Adrenal gland (tissue), 12 donors: ENCODE results near the gene TMCC1. TPM values are rescaled to one million over a fixed set of nuclear protein-coding genes. Genes with fewer than 3 reads are reported as not detected.

ENCODE experiments used
- DNase-seq, 7 donors: peaks; one replicate each; pipeline ENCODE4 v3.0.0-alpha.2; 2019 to 2020
- H3K27ac ChIP-seq, 5 donors: fragments of 200-600 bp; sonication (generic) in 4 of 5; 1 replicate in 3 of 5; 2 replicates in 2 of 5; pipeline versions ENCODE4 v1.5.1 to v1.8.0; 2016 to 2020; ENCODE audit warnings: mild to moderate bottlenecking in 1 of 5
- H3K27me3 ChIP-seq: fragments of 200-600 bp; 2 replicates; pipeline ENCODE4 v1.8.0; 2021
- H3K36me3 ChIP-seq, 2 donors: fragments of 200-600 bp; replicated peaks in 1 of 2; 1 replicate in 1 of 2; 2 replicates in 1 of 2; pipeline versions ENCODE4 v1.5.1 to v1.8.0; 2018 to 2022
- H3K4me1 ChIP-seq, 2 donors: fragments of 200-600 bp; replicated peaks in 1 of 2; 1 replicate in 1 of 2; 2 replicates in 1 of 2; pipeline versions ENCODE4 v1.5.1 to v1.8.0; 2018 to 2021
- H3K4me3 ChIP-seq, 4 donors: fragments of 200-600 bp; sonication (generic) in 3 of 4; one replicate each; pipeline ENCODE4 v1.5.1; 2016 to 2018
- H3K9me3 ChIP-seq, 3 donors: fragments of 200-600 bp; sonication (generic) in 1 of 3; replicated peaks in 1 of 3; 1 replicate in 2 of 3; 2 replicates in 1 of 3; pipeline versions ENCODE4 v1.5.1 to v1.8.0; 2016 to 2021
- POLR2A ChIP-seq, 2 donors: fragments of 450-650 bp; IDR thresholded peaks; one replicate each; pipeline ENCODE4 v1.6.1; 2017; ENCODE audit warnings: antibody characterized with exemption in 2 of 2, mild to moderate bottlenecking in 2 of 2, moderate library complexity in 1 of 2
- WGBS, 4 donors: extraction: QIAGEN DNeasy Blood & Tissue Kit in 2 of 4; methylation state at CpG; one replicate each; pipeline versions ENCODE4 v1.1.5 to v1.1.7; 2013 to 2017; 5-methylcytosine and 5-hydroxymethylcytosine counted together
- intact Hi-C, 2 donors: fragments of 100-400 bp; cut with DNase I; formaldehyde crosslinking; loops; one replicate each; pipeline versions ENCODE4 v1.14.1 to v1.15.0; 2022 to 2023
- polyA plus RNA-seq, 3 donors: library from polyadenylated mRNA; stranded (reverse); fragments of 200-250 nt in 2 of 3; fragments of 350-450 nt in 1 of 3; fragmentation: Illumina TruSeq in 1 of 3; extraction: RNeasy Lipid Tissue Mini Kit (QIAGEN cat#74804) in 1 of 3; gene quantifications; one replicate each; pipeline ENCODE4 v1.2.3, GENCODE V29; 2013 to 2014
- total RNA-seq, 9 donors: library from RNA; depleted of rRNA in 4 of 9; stranded (reverse); fragments of >200 nt in 4 of 9; fragments of 120-200 nt in 1 of 9; fragmentation: NEBNext Ultra II Directional in 1 of 9; extraction: Animal tissue kit (Norgen Biotek cat#: 25700) in 1 of 9; gene quantifications; one replicate each; pipeline versions ENCODE4 v1.1.0 to v1.2.4, GENCODE V29; 2013 to 2023
- TF ChIP-seq, protein P1 (sequence below), 6 experiments: fragments of 450-650 bp in 4 of 6; fragments of 200-600 bp in 2 of 6; sonication (generic) in 1 of 6; IDR thresholded peaks; 1 replicate in 5 of 6; 2 replicates in 1 of 6; pipeline versions ENCODE4 v1.5.1 to v1.8.0; 2016 to 2021; ENCODE audit warnings: antibody characterized with exemption in 6 of 6, mild to moderate bottlenecking in 2 of 6, moderate library complexity in 1 of 6
- donor health status: healthy with polysubstance abuse.
- donor health status: Bipolar disorder and iron deficiency.
- donor health status: DM: yes; HTN: yes; CAD: no.
- donor health status: DM: no; HTN: no; CAD: no.
- donor health status: DM: no; HTN: no; CAD: no.
- donor health status: DM: yes; HTN: yes; CAD: no.

Gene TMCC1
- total and polyA plus RNA-seq, 12 donors: 6.3 to 141 (median 22.9) TPM

DNA sequence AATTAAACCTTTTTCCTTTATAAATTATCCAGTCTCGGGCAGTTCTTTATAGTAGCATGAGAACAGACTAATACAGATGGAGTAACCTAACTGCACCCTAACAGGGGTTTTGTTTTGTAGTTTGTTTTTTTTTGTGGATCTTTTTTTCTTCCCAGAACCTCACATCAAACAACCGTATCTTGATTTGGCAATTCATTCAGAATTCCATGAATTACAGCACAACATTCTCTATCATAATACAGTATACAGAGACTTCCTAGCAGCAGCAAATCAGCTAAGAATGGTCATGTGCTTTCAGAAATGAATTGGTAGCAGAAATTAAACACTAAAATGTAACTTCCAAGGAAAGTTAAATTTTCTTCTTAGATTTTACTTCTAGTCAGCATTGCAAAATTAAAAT is 114.6 kb downstream of the TMCC1 start:
- DNase-seq: no peak
- TF ChIP-seq, protein P1, sequence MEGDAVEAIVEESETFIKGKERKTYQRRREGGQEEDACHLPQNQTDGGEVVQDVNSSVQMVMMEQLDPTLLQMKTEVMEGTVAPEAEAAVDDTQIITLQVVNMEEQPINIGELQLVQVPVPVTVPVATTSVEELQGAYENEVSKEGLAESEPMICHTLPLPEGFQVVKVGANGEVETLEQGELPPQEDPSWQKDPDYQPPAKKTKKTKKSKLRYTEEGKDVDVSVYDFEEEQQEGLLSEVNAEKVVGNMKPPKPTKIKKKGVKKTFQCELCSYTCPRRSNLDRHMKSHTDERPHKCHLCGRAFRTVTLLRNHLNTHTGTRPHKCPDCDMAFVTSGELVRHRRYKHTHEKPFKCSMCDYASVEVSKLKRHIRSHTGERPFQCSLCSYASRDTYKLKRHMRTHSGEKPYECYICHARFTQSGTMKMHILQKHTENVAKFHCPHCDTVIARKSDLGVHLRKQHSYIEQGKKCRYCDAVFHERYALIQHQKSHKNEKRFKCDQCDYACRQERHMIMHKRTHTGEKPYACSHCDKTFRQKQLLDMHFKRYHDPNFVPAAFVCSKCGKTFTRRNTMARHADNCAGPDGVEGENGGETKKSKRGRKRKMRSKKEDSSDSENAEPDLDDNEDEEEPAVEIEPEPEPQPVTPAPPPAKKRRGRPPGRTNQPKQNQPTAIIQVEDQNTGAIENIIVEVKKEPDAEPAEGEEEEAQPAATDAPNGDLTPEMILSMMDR (IDR thresholded peaks at IDR 0.05): no peak
- TF ChIP-seq POLR2A (IDR thresholded peaks at IDR 0.05): no peak
- no peaks in the 10 kb centered on the region for H3K9me3 ChIP-seq
- H3K4me1 ChIP-seq: peaks cover 0 to 9% of the 10 kb centered on the region in 2 donors
- intact Hi-C loops: no loop called here
- 66 to 85% (median 79%) methylated on average over 2 of the region's 2 CpGs for WGBS, 4 donors
- no peak overlapping the region for H3K4me3 ChIP-seq
- no peaks in the 10 kb centered on the region for H3K36me3 ChIP-seq
- H3K27me3 ChIP-seq: no peaks in the 10 kb centered on the region
- no peak overlapping the region for H3K27ac ChIP-seq

DNA sequence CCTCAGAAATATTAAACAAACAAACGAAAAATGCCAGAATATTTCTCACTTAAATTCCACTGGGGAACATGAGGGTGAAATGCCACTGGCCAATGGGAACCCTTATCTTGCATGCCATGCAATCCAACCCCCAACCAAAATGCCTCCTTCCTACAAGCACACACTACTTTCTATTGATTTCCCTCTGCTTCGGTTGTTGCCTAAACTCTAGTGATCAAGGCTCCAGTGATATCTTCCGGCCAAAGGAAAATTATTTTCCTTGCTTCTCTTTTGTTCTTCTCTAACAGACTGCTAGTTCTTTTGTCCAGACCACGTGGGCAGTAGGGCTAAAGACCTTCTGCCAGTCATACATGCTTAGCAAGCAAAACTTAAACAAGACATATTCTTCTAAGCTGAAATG is 115.7 kb downstream of the TMCC1 start:
- TF ChIP-seq POLR2A (IDR thresholded peaks at IDR 0.05): no peak
- TF ChIP-seq, protein P1 (IDR thresholded peaks at IDR 0.05): no peak
- Histone ChIP-seq H3K27me3 (no peaks in the 10 kb centered on the region), H3K9me3 (no peaks in the 10 kb centered on the region), H3K36me3 (no peaks in the 10 kb centered on the region), H3K4me3 (no peak overlapping the region), H3K27ac (no peak overlapping the region), H3K4me1 (peaks cover 0 to 3% of the 10 kb centered on the region in 2 donors)
- intact Hi-C loops: no loop called here
- 71 to 76% (median 74%) methylated on average over 4 of the region's 4 CpGs for WGBS, 4 donors
- no peak for DNase-seq

DNA sequence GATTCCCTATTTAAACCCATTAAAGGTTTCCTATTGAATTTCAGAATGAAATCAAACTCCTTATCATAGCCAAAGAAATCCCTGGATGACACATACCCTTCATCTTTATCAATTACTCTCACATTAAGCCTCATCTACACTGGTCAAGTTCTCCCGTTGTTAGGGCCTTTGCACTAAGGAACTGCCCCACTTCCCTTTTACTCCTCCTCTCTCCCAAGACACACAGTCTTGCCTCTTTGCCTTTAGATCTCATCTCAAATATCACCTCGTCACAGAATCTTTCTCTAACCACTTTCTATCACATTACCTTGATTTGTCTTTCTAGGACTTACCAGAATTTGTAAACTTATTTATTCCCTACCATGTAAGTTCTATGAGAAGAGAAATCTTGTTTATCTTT is 117.6 kb downstream of the TMCC1 start:
- H3K27ac ChIP-seq: no peak overlapping the region
- H3K27me3 ChIP-seq: no peaks in the 10 kb centered on the region
- TF ChIP-seq, protein P1 (IDR thresholded peaks at IDR 0.05): no peak
- TF ChIP-seq POLR2A (IDR thresholded peaks at IDR 0.05): no peak
- 69 to 89% (median 80%) methylated on average over 2 of the region's 2 CpGs for WGBS, 4 donors
- H3K4me3 ChIP-seq: no peak overlapping the region
- H3K4me1 ChIP-seq: peaks cover 0 to 3% of the 10 kb centered on the region in 2 donors
- no peak for DNase-seq
- no peaks in the 10 kb centered on the region for H3K36me3 ChIP-seq
- intact Hi-C loops: no loop called here
- no peaks in the 10 kb centered on the region for H3K9me3 ChIP-seq

DNA sequence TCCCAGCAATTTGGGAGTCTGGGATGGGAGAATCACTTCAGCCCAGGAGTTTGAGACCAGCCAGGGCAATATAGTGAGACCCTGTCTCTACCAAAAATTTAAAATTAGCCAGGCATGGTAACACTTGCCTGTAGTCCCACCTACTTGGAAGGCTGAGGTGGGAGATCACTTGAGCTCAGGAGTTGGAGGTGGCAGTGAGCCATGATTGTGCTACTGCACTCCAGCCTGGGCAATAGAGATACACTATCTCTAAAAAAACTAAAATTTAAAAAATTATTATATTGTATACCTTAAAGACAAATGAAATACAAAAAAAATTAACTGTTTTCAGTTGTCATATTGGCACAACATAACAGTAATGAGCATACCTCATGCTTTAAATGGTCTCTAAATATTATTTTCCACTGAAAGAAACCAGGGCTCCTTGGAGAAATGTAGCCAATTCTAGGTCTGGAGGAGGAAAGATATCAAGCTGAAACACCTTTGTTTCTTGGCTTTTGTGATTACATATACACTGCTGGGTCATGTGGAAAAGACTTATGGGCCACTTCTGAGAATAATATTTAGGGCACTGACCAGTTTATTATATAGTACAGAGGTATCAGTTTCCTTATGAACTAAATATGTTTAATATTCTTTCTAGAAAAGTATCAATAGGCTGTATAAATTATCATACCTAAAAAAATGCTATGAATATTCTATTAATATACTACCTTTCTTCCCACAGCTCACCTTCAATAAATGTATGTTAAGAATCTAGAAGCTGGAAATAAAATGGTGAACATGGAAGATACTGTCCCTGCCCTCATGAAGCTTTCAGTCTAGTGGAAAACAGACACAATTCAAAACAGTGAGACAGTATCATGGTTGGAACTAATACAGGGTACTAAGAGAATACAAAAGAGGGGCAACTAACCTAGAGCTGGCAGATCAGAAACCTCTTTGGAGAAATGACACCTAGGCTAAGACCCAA is 119.5 kb downstream of the TMCC1 start:
- no peaks in the 10 kb centered on the region for H3K36me3 ChIP-seq
- H3K27ac ChIP-seq: no peak overlapping the region
- no peak for DNase-seq
- intact Hi-C loops: no loop called here
- H3K4me3 ChIP-seq: no peak overlapping the region
- TF ChIP-seq, protein P1 (IDR thresholded peaks at IDR 0.05): no peak
- no peak for TF ChIP-seq POLR2A (IDR thresholded peaks at IDR 0.05)
- no peaks in the 10 kb centered on the region for H3K9me3 ChIP-seq
- H3K27me3 ChIP-seq: no peaks in the 10 kb centered on the region
- peaks cover under 1 to 5% of the 10 kb centered on the region in 2 donors for H3K4me1 ChIP-seq
